Ishikawa (cell line): ENCODE results near the gene MGAT3.

ENCODE experiments used
- CEBPB ChIP-seq: IDR thresholded peaks from 2 replicates; pipeline ENCODE4 v1.6.1; 2012
- CREB1 ChIP-seq: IDR thresholded peaks from 2 replicates; pipeline ENCODE4 v1.6.1; 2012; ENCODE audit warnings: low read depth
- EGR1 ChIP-seq: IDR thresholded peaks from 2 replicates; pipeline ENCODE4 v1.6.1; 2012
- EP300 ChIP-seq: IDR thresholded peaks from 2 replicates; pipeline ENCODE4 v1.6.1; 2012; ENCODE audit warnings: borderline replicate concordance
- FOXM1 ChIP-seq: IDR thresholded peaks from 2 replicates; pipeline ENCODE4 v1.6.1; 2012; ENCODE audit warnings: low read depth, borderline replicate concordance
- NFIC ChIP-seq: IDR thresholded peaks from 2 replicates; pipeline ENCODE4 v1.6.1; 2012
- RAD21 ChIP-seq: IDR thresholded peaks from 2 replicates; pipeline ENCODE4 v1.6.1; 2012; ENCODE audit warnings: low read depth
- TAF1 ChIP-seq: IDR thresholded peaks from 2 replicates; pipeline ENCODE4 v1.6.1; 2012; ENCODE audit warnings: low read depth, mild to moderate bottlenecking
- TCF12 ChIP-seq: IDR thresholded peaks from 2 replicates; pipeline ENCODE4 v1.6.1; 2012; ENCODE audit warnings: low read depth
- TEAD4 ChIP-seq: IDR thresholded peaks from 2 replicates; pipeline ENCODE4 v1.6.1; 2012
- YY1 ChIP-seq: IDR thresholded peaks from 2 replicates; pipeline ENCODE4 v1.6.1; 2012; ENCODE audit warnings: low read depth
- ZBTB7A ChIP-seq: IDR thresholded peaks from 2 replicates; pipeline ENCODE4 v1.6.1; 2012; ENCODE audit warnings: low read depth
- TF ChIP-seq, protein P1 (sequence below): IDR thresholded peaks from 2 replicates; pipeline ENCODE4 v1.6.1; 2012; ENCODE audit warnings: low read depth, mild to moderate bottlenecking
- TF ChIP-seq, protein P2 (sequence below): IDR thresholded peaks from 2 replicates; pipeline ENCODE4 v1.6.1; 2012

DNA sequence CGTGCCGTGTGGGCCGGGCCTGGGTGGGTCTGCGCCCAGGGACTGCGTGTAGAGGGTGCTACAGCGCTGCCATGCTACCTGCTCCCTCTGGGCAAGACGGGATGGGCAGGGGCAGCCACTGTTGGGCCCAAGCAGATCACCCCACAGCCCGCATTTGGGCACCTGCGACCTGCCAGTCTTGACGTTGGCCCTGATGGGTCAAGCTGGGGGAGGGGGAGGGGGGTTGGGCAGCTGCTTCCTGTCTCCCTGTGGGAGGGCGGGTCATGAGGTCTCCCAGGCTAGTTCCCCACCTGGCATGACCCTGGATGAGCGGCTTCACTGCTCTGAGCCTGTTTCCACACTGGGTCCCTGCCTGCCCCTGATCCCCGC lies 78.5 kb downstream of the MGAT3 start:
- TF ChIP-seq, protein P1, sequence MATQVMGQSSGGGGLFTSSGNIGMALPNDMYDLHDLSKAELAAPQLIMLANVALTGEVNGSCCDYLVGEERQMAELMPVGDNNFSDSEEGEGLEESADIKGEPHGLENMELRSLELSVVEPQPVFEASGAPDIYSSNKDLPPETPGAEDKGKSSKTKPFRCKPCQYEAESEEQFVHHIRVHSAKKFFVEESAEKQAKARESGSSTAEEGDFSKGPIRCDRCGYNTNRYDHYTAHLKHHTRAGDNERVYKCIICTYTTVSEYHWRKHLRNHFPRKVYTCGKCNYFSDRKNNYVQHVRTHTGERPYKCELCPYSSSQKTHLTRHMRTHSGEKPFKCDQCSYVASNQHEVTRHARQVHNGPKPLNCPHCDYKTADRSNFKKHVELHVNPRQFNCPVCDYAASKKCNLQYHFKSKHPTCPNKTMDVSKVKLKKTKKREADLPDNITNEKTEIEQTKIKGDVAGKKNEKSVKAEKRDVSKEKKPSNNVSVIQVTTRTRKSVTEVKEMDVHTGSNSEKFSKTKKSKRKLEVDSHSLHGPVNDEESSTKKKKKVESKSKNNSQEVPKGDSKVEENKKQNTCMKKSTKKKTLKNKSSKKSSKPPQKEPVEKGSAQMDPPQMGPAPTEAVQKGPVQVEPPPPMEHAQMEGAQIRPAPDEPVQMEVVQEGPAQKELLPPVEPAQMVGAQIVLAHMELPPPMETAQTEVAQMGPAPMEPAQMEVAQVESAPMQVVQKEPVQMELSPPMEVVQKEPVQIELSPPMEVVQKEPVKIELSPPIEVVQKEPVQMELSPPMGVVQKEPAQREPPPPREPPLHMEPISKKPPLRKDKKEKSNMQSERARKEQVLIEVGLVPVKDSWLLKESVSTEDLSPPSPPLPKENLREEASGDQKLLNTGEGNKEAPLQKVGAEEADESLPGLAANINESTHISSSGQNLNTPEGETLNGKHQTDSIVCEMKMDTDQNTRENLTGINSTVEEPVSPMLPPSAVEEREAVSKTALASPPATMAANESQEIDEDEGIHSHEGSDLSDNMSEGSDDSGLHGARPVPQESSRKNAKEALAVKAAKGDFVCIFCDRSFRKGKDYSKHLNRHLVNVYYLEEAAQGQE: no peak
- TF ChIP-seq, protein P2, sequence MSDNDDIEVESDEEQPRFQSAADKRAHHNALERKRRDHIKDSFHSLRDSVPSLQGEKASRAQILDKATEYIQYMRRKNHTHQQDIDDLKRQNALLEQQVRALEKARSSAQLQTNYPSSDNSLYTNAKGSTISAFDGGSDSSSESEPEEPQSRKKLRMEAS: no peak
- TF ChIP-seq RAD21 (no peak), ZBTB7A (no peak), CEBPB (no peak), NFIC (no peak), FOXM1 (no peak), YY1 (no peak), TEAD4 (no peak), EGR1 (no peak), CREB1 (no peak), TAF1 (no peak), EP300 (no peak), TCF12 (no peak)
